ENCODE measurements around the gene ZFHX3.

ZFHX3 gene

GRCh38 chr16:72976438-72977064, 71.4 kb downstream of the ZFHX3 start:
- no peak for TF ChIP-seq Cebpa-rat (IDR thresholded peaks at IDR 0.05)
- Histone ChIP-seq H3K36me3 (peaks cover 0 to 10% (median 0%) of the 10 kb centered on the region in 11 experiments; a peak in 2 of 22 replicates), H3K9ac (no peak overlapping the region), H3K9me3 (replicated peaks in 1 of 11) (0 out of 22 replicates have a peak, but pooled peaks cover 0 to 3% (median 0%) of the 10 kb centered on the region in 11 experiments), H3K4me3 (no peak overlapping the region), H4K20me1 (peaks cover 0 to 100% (median 0%) of the 10 kb centered on the region in 11 experiments; a peak in 7 of 22 replicates), H3K4me2 (peak overlapping the region in 6 of 11 experiments; percentile 70 to 93 (median 82); a peak in 11 of 22 replicates), H3K27me3 (no peaks in the 10 kb centered on the region), H3K27ac (no peak overlapping the region), H3K4me1 (peaks cover 15 to 56% (median 26%) of the 10 kb centered on the region in 10 experiments)

DNA sequence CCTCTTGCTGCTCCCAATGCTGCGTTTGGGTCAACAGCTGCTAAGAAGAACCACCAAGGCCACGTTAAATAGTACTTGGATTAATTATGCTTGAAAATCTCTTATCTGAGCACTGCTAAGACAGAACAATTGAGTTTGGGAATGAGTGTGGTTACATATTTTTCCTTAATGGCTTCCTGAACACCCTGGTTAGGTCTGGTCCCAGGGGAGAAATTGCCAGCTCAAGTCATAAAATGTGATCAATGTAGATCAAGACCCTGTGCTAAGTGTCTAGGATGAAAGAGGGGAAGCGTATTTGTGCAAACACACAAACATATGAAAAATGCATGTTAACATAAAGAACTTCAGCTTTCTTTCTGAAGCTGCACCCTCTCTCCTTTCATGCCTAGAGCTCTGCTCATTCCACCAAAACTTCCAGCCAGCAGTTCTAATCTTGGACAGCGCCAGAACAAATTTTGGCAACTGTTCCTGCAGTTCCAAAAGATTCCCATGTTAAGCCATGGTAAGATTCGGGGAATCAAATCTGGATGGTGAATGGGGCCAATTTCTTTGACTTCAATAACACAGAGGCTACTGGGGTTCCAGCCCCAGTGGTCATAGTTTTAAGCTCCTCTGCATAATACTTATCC, 72.0 kb downstream of the ZFHX3 start:
- Histone ChIP-seq H3K4me2 (peak overlapping the region in 2 of 11 experiments; percentile 92 to 93; a peak in 3 of 22 replicates), H3K4me1 (peaks cover 15 to 62% (median 26%) of the 10 kb centered on the region in 10 experiments), H3K4me3 (no peak overlapping the region), H3K27ac (no peak overlapping the region), H3K9me3 (replicated peaks in 1 of 11) (0 out of 22 replicates have a peak, but pooled peaks cover 0 to 3% (median 0%) of the 10 kb centered on the region in 11 experiments), H3K27me3 (no peaks in the 10 kb centered on the region), H3K36me3 (peaks cover 0 to 10% (median 0%) of the 10 kb centered on the region in 11 experiments; a peak in 2 of 22 replicates), H4K20me1 (peaks cover 0 to 100% (median 0%) of the 10 kb centered on the region in 11 experiments; a peak in 7 of 22 replicates), H3K9ac (no peak overlapping the region)
- no peak for TF ChIP-seq Cebpa-rat (IDR thresholded peaks at IDR 0.05)

DNA sequence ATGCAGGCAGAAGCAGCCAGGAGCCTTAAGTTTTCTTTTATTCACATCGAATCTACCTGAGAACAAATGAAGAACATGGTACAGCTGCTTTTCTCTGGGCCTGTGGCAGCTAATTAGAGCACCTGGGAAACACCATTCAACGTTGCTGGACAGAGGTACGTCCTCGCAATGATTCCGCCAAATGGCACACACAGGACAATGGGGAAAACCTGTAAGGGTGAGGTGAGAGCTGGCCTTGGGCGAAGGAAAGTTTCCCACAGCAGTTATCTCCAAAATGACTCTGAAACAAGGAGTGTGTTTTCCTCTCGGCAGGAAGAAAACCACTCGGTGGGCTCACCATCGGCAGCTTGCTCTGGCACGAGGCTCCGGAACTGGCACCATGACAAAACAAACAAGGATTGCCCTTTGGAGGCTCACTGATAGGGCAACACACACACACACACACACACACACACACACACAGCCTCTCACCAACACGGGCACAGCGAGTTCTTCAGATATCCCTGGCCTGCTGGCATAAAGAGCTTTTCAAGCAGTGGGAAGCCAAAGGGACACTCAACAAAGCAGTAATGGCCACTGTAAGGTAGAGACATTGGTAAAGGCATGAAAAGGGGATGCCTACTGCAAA, 73.7 kb downstream of the ZFHX3 start:
- Histone ChIP-seq H3K4me2 (no peak overlapping the region), H3K4me1 (peaks cover 15 to 66% (median 28%) of the 10 kb centered on the region in 10 experiments), H3K9ac (no peak overlapping the region), H3K36me3 (peaks cover 0 to 10% (median 0%) of the 10 kb centered on the region in 11 experiments; a peak in 2 of 22 replicates), H4K20me1 (peaks cover 0 to 100% (median 0%) of the 10 kb centered on the region in 11 experiments; a peak in 7 of 22 replicates), H3K4me3 (no peak overlapping the region), H3K9me3 (replicated peaks in 1 of 11) (0 out of 22 replicates have a peak, but pooled peaks cover 0 to 3% (median 0%) of the 10 kb centered on the region in 11 experiments), H3K27me3 (no peaks in the 10 kb centered on the region), H3K27ac (no peak overlapping the region)
- TF ChIP-seq Cebpa-rat (IDR thresholded peaks at IDR 0.05) = no peak

GRCh38 chr16:72972878-72973571, 74.9 kb downstream of the ZFHX3 start:
- no peak overlapping the region for H3K4me3 ChIP-seq
- peaks cover 0 to 10% (median 0%) of the 10 kb centered on the region in 11 experiments; a peak in 2 of 22 replicates for H3K36me3 ChIP-seq
- TF ChIP-seq Cebpa-rat (IDR thresholded peaks at IDR 0.05) = no peak
- H3K27me3 ChIP-seq = no peaks in the 10 kb centered on the region
- H3K9ac ChIP-seq = no peak overlapping the region
- 0 out of 22 replicates have a peak, but pooled peaks cover 0 to 3% (median 0%) of the 10 kb centered on the region in 11 experiments for H3K9me3 ChIP-seq (replicated peaks in 1 of 11)
- peaks cover 7 to 63% (median 19%) of the 10 kb centered on the region in 10 experiments for H3K4me1 ChIP-seq
- no peak overlapping the region for H3K27ac ChIP-seq
- no peak overlapping the region for H3K4me2 ChIP-seq
- H4K20me1 ChIP-seq = peaks cover 0 to 100% (median 0%) of the 10 kb centered on the region in 11 experiments; a peak in 7 of 22 replicates

DNA sequence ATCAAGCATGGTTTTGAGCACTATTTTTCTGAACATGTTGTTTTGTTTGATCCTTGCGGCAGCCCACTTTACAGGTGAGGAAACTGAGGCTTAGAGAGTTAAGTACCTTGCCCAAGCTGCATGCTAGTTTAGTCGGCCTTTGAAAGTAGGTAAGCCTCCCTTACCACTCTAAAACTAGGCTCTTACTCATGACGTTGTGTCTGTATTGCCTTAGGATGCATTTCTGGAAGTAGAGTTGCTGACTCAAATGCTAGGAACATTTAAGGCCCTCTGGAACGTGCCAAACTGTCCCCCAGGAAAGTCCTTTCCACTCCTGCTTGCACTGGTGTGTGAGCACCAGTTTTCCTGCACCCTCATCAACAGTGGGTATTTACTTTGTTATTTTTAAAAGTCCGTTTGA, 76.6 kb downstream of the ZFHX3 start:
- Histone ChIP-seq H3K9me3 (replicated peaks in 1 of 11) (0 out of 22 replicates have a peak, but pooled peaks cover 0 to 3% (median 0%) of the 10 kb centered on the region in 11 experiments), H4K20me1 (peaks cover 0 to 100% (median 0%) of the 10 kb centered on the region in 11 experiments; a peak in 6 of 22 replicates), H3K27ac (no peak overlapping the region), H3K4me3 (no peak overlapping the region), H3K27me3 (no peaks in the 10 kb centered on the region), H3K4me2 (no peak overlapping the region), H3K9ac (no peak overlapping the region), H3K4me1 (peaks cover 0 to 46% (median 3%) of the 10 kb centered on the region in 10 experiments; a peak in 9 of 20 replicates), H3K36me3 (peaks cover 0 to 21% (median 0%) of the 10 kb centered on the region in 11 experiments; a peak in 4 of 22 replicates)
- TF ChIP-seq Cebpa-rat (IDR thresholded peaks at IDR 0.05) = no peak

DNA sequence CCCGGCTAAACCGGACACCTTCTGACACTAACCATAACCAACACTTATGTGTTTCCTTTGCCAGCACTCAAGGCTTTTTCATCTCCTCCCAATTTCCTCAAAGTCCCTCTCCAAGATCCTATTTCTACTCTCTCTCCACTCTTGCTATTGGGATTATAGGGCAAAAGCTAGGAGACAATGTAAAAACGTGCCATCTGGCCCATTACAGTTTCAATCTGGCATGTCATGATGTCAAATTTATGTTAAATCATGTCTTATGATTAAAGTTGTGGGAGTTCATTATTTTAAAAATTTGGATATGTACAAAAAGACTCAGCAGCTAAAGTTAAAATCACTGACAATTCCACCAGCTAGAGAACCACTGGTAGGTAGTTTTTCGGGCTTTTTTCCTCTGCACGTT, 77.3 kb downstream of the ZFHX3 start:
- H4K20me1 ChIP-seq = peaks cover 0 to 100% (median 0%) of the 10 kb centered on the region in 11 experiments; a peak in 5 of 22 replicates
- peaks cover 0 to 22% (median 0%) of the 10 kb centered on the region in 11 experiments; a peak in 4 of 22 replicates for H3K36me3 ChIP-seq
- no peaks in the 10 kb centered on the region for H3K27me3 ChIP-seq
- no peak overlapping the region for H3K9ac ChIP-seq
- no peak for TF ChIP-seq Cebpa-rat (IDR thresholded peaks at IDR 0.05)
- peaks cover 0 to 39% (median 3%) of the 10 kb centered on the region in 10 experiments; a peak in 8 of 20 replicates for H3K4me1 ChIP-seq
- no peak overlapping the region for H3K27ac ChIP-seq
- no peak overlapping the region for H3K4me3 ChIP-seq
- H3K9me3 ChIP-seq (replicated peaks in 1 of 11) = 0 out of 22 replicates have a peak, but pooled peaks cover 0 to 3% (median 0%) of the 10 kb centered on the region in 11 experiments
- peak overlapping the region in 2 of 11 experiments; percentile 21 to 45; a peak in 3 of 22 replicates for H3K4me2 ChIP-seq

DNA sequence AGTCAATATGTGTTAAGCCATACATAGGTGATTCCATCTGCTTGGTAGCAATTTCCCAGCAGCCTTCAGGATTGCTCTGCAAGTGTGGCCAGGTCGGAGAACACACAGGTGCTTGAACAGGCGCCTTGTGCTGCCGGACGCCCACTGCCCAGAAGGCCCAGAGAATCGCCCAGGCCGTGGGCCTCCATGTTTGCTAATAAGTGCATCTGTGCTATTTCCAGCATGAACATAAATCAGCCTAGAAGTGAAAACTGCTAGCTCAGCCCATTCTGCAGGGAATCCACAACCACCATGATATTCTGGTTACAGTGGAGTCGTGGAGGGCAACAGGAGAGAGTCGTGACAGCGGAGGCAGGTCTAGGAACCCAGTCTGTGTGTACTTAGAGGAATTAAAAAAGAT, 78.1 kb downstream of the ZFHX3 start:
- Histone ChIP-seq H4K20me1 (peaks cover 0 to 100% (median 0%) of the 10 kb centered on the region in 11 experiments; a peak in 5 of 22 replicates), H3K27ac (no peak overlapping the region), H3K4me2 (peak overlapping the region in 3 of 11 experiments; percentile 21 to 45 (median 44); a peak in 5 of 22 replicates), H3K9me3 (replicated peaks in 1 of 11) (0 out of 22 replicates have a peak, but pooled peaks cover 0 to 3% (median 0%) of the 10 kb centered on the region in 11 experiments), H3K4me1 (peaks cover 0 to 34% (median 3%) of the 10 kb centered on the region in 10 experiments; a peak in 8 of 20 replicates), H3K36me3 (peaks cover 0 to 22% (median 0%) of the 10 kb centered on the region in 11 experiments; a peak in 4 of 22 replicates), H3K27me3 (no peaks in the 10 kb centered on the region), H3K4me3 (no peak overlapping the region), H3K9ac (no peak overlapping the region)
- no peak for TF ChIP-seq Cebpa-rat (IDR thresholded peaks at IDR 0.05)

GRCh38 chr16:72969146-72969545, 78.8 kb downstream of the ZFHX3 start:
- H4K20me1 ChIP-seq = peaks cover 0 to 100% (median 0%) of the 10 kb centered on the region in 11 experiments; a peak in 5 of 22 replicates
- H3K9ac ChIP-seq = no peak overlapping the region
- H3K27ac ChIP-seq = no peak overlapping the region
- no peak for TF ChIP-seq Cebpa-rat (IDR thresholded peaks at IDR 0.05)
- no peaks in the 10 kb centered on the region for H3K9me3 ChIP-seq (replicated peaks in 1 of 11)
- peaks cover 0 to 34% (median 3%) of the 10 kb centered on the region in 10 experiments; a peak in 8 of 20 replicates for H3K4me1 ChIP-seq
- peak overlapping the region in 4 of 11 experiments; percentile 16 to 45 (median 32); a peak in 7 of 22 replicates for H3K4me2 ChIP-seq
- H3K27me3 ChIP-seq = no peaks in the 10 kb centered on the region
- peaks cover 0 to 16% (median 0%) of the 10 kb centered on the region in 11 experiments; a peak in 4 of 22 replicates for H3K36me3 ChIP-seq
- no peak overlapping the region for H3K4me3 ChIP-seq

Data from BLaER1 treated with 17β-estradiol and CSF1 and Interleukin-3, amounts not matched to agents 10 nM and 100 nM (cell line).